ENCODE results near the gene OTOG.

Gene OTOG

GRCh38 chr11:17603056-17603825 lies 56.2 kb downstream of the OTOG start:
- TF ChIP-seq CTCF (conservative IDR thresholded peaks at IDR 0.05; ENCODE audit: low read depth, low read length): no peak
- no peak overlapping the region for H3K4me3 ChIP-seq (ENCODE audit: low read length)
- no peak for DNase-seq (ENCODE audit: low read depth)

DNA sequence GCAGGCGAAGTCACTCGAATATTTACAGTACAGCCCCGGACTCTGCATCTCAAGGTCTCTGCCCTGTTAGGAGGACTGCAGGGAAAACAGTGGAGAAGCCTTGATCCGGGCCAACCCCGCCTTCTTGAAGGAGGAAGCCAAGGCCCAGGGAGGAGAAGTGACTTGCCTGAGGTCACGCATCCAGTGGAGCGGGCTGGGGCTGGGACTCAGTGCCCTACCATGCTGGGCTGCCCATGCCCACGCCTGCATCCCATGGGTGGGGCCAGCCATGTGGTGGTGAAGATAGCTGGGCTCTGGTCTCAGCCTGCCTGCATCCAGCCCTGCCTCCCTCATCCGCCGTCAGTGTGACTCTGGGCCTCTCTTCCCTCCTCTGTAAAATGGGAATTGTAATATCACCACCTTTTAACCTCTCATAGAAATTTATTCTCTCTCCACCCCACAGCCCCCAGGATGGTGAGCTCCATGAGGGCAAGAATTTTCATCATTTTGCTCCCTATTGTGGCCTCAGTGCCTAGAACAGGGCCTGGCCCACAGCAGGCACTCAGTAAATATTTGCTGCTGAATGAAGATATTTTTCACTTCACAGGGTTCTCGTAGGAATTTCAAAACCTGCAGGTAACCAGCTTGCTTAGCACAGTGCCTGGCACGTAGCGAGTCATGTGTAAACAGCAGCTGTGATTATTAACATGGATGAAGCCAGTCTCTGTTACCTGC lies 57.3 kb downstream of the OTOG start:
- DNase-seq (ENCODE audit: low read depth): no peak
- no peak for TF ChIP-seq CTCF (conservative IDR thresholded peaks at IDR 0.05; ENCODE audit: low read depth, low read length)
- no peak overlapping the region for H3K4me3 ChIP-seq (ENCODE audit: low read length)

DNA sequence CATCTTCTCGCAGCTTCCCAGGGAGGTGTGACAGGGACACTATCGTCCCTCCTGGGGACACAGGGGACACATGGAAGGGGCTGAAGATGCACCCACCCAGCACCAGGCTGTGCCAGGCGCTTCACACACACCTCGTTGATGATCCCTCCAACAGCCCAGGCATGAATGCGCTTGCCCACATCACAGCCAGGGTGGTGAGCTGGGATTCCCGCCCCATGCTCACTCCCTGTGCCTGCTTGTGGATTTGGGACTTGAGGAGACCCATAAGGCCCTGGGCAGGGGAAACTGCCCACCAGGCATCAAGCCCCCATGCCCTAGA lies 57.8 kb downstream of the OTOG start:
- DNase-seq (ENCODE audit: low read depth): no peak
- no peak overlapping the region for H3K4me3 ChIP-seq (ENCODE audit: low read length)
- TF ChIP-seq CTCF (conservative IDR thresholded peaks at IDR 0.05; ENCODE audit: low read depth, low read length): no peak

- no peak overlapping the region for H3K4me3 ChIP-seq (ENCODE audit: low read length)
- DNase-seq (ENCODE audit: low read depth): no peak
- TF ChIP-seq CTCF (conservative IDR thresholded peaks at IDR 0.05; ENCODE audit: low read depth, low read length): no peak
Measured at GRCh38 chr11:17605651-17606122, 58.6 kb downstream of the OTOG start.

DNA sequence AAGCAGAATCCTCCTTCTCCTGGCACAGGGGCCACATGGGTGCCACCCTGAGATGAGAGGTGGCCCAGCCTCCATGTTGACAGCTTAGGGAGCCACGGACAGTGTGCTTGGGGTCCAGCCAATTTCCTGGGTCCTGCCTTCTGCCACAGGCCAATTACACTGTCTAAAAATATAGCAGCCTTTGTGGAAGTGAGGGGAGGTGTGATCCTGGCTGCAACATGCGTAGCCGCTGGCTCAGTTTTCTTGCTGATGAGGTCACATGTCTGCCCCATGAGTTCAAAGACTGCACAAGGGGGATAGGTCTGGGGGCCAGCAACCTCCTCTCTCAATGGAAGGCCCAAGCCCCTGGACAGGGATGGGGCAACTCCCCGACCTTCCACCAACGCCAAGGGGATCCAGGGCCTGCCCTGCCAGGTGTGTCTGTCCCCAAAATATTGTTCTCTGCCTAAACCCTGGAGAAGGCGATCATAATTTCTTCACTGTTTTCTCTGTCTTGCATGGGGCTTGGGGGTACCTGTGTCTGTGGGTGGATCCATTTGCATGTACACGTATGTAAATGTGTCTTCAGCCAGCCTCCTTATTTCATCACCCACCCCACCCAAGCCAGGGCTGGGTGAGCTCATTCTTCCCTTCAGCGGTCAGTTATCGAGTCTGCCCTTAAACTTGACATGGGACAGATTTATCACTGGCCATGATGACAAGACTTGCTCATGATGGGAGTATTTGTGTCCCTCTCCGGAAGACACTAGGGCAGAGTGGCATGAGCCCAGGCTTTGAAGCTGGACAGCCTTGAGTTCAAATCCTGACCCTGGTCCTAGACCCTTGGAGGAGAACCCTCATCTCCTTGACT lies 59.4 kb downstream of the OTOG start:
- TF ChIP-seq CTCF (conservative IDR thresholded peaks at IDR 0.05; ENCODE audit: low read depth, low read length): no peak

GRCh38 chr11:17607083-17607429 lies 60.0 kb downstream of the OTOG start:
- no peak overlapping the region for H3K4me3 ChIP-seq (ENCODE audit: low read length)
- no peak for TF ChIP-seq CTCF (conservative IDR thresholded peaks at IDR 0.05; ENCODE audit: low read depth, low read length)
- DNase-seq (ENCODE audit: low read depth): no peak

More for the DNA sequence above, 59.4 kb downstream of the OTOG start:
- H3K4me3 ChIP-seq (ENCODE audit: low read length): no peak overlapping the region
- no peak for DNase-seq (ENCODE audit: low read depth)

All from retinal pigment epithelial cell (primary cell).